Amniotic stem cell (primary cell): Measurements from ENCODE around the gene SLC16A9.
"Not testable (repeated sequence)": the region's sequence is repeated elsewhere in the genome, so short reads cannot be mapped to it uniquely, and the experiment has no call there.

Source experiments
- DNase-seq: peaks from one replicate; lab custom pipeline; 2025; lab: John Stamatoyannopoulos, UW

Gene SLC16A9

GRCh38 chr10:59675812-59676211 lies 33.8 kb downstream of the SLC16A9 start:
- DNase-seq, result no peak

DNA sequence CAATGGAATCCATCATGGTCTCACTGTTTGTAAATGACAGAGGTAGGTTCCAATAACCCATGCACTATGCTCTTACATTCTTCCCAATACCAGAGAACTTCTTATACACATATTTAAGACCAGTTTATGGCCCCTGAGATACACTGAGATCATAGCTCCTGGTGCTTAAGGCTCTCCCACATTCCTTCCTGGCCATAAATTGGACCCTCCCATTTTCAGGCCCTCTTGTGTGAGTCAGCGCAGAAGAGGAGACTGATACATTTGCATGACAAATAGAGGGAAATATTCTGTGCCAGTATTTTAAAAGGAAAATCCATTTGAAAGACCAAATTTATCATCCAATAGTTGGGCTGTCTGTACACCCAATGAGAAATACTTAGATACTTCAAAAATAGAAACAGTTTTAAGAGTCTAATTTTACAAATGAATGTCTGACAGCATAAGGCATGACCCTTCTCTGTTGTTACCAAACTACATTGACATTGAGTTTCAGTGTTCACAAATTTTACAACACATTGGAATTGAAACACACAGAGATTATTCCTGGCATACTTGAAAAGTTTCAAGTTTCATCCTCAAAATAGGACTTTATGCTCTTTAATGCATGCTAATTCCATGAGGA lies 35.3 kb downstream of the SLC16A9 start:
- no peak for DNase-seq

GRCh38 chr10:59672150-59672875 lies 37.3 kb downstream of the SLC16A9 start:
- DNase-seq, result no peak

DNA sequence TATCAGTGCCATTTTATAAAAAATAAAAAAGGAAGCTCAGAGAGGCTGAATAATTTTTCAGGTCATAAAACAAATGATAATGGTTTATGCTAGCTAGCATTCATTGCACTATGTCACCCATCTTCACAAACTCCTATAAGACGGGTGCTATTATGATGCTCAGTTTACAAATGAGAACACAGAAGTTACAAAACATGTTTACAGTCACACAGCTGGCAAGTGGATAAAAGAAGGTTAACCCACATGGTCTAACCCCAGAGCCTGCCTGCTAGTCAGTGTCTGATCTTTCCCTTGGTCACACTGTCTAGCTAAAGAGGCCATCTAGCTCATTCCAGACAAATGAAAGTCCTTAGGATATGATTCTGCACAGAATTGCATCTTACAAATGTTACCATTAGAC lies 39.4 kb downstream of the SLC16A9 start:
- no peak for DNase-seq

DNA sequence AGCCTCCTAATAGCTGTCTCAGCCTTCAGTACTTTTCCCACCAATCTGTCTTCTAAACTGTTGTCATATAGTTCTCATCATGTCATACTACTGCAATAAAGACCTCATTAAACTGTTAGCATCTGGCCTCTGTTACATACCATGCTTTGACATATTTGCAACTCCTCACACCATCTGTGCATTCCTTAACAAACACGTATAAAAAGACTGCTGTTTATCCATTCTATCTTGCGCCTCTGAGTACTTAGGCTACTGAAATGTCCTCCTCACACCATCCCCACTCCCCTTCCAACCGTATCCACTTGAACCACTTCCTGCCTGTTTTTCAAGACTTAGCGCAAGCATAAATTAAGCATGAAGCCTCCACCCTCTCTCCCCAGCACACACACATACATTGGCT lies 41.6 kb downstream of the SLC16A9 start:
- no peak for DNase-seq

DNA sequence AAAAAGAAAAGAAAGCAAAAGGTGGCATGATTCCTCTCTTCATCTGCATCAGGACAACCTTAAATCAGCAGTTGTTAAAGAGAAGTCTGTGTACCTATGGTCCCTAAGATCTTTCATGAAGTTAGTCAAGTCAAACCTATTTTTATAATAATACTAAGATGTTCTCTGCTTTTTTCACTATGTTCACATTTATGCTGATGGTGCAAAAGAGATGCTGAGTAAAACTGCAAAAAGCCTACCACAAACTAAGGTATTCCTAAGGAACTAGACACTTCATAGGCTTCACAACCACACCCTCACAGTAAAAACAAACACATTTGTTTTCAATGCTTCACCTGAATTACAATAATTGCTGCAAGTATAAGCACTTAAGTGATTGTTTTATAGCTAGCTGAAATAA lies 43.3 kb downstream of the SLC16A9 start:
- DNase-seq, result no peak

DNA sequence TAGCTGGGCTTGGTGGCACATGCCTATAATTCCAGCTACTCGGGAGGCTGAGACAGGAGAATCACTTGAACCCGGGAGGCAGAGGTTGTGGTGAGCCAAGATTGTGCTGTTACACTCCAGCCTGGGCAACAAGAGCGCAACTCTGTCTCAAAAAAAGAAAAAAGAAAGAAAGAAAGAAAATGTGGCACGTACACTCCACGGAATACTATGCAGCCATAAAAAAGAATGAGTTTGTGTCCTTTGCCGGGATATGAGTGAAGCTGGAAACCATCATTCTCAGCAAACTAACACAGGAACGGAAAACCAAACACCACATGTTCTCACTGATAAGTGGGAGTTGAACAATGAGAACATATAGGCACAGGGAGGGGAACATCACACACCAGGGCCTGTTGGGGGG lies 46.4 kb downstream of the SLC16A9 start:
- DNase-seq, result not testable (repeated sequence)

DNA sequence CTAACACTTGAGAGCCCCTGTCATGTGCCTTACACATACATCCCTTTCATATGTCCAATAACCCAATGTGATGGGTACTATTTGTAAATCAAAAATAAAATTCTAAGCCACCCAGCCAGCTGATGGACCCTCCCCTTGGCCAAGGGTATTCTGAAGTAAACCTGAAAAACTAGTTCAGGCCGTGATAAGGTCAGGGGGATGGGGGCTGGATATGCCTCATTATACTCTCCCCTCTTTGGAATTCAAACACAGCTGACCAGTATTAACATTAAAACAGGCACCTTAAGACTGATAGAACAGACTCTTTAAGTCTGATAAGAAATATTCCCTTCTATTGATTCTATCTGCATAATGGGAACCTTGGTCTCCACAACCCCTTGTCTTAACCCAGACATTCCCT lies 51.9 kb downstream of the SLC16A9 start:
- DNase-seq, result no peak

GRCh38 chr10:59655309-59655708 lies 54.3 kb downstream of the SLC16A9 start:
- no peak for DNase-seq

- no peak for DNase-seq
These were observed 55.6 kb downstream of the SLC16A9 start for GRCh38 chr10:59654007-59654406.

DNA sequence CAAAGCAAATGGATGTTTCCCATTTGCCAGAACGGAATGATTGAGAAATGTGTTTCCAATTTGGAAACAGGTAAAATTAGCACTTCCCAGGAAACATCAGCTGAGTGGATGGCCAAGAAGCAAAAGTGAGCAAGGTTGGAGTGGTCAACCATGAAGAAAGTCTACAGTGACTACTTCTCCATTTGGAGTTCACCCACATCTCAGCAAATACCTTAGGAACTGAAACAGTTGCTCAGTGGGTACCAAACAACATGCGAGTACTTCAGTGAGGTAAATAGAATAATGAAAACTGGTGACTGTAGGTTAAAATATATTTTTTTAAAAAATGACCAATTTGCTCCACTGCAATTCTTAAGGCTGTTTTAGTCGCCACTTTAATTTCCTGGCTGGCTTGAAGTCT lies 57.7 kb downstream of the SLC16A9 start:
- no peak for DNase-seq

DNA sequence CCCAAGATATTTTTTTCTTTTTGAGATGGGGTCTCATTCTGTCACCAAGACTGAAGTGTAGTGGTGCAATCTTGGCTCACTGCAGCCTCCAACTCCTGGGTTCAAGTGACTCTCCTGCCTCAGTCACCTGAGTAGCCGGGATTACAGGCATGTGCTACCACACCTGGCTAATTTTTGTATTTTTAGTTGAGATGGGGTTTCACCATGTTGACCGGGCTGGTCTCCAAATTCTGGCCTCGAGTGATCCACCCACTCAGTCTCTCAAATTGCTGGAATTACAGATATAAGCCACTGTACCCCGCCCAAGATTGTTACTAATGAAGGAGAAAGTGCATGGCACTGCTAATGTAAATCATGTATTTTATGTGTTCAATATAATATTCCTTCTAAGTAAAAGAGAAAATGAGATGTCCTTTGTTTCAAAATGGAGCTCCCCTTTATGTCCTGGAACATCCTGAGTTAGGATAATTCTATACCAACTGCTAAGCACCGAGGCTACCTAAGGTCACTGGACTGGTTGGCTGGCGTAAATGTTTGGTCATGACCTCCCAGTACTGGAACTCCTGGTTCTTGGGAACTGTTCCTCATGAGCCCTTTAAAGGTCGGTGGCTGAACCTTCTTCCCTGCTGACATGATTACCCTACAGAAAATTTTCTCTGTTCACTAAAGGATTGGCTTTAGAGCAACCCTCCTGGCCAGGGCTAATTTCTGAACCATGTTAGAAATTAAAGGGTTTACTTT lies 59.9 kb downstream of the SLC16A9 start:
- DNase-seq, result no peak

- DNase-seq, result no peak
These were observed 60.9 kb downstream of the SLC16A9 start for GRCh38 chr10:59648711-59649201.

DNA sequence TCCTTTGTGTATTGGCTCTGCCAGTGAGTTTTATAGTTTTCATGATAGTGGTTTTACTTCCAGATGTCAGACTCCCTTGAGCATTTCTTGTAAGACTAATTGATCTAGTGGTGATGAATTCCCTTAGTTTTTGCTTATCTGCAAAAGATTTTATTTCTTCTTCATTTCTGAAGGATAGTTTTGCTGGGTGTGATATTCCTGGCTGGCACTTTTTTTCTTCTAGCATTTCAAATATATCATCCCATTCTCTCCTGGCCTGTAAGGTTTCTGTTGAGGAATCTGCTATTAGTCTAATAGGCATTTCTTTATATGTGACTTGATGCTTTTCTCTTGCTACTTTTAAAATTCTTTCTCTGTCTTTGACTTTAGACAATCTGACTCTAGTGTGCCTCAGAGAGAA lies 64.8 kb downstream of the SLC16A9 start:
- no peak for DNase-seq

GRCh38 chr10:59641688-59642087 lies 68.0 kb downstream of the SLC16A9 start:
- not testable (repeated sequence) for DNase-seq

- no peak for DNase-seq
These were observed 74.0 kb downstream of the SLC16A9 start for GRCh38 chr10:59635502-59636290.

DNA sequence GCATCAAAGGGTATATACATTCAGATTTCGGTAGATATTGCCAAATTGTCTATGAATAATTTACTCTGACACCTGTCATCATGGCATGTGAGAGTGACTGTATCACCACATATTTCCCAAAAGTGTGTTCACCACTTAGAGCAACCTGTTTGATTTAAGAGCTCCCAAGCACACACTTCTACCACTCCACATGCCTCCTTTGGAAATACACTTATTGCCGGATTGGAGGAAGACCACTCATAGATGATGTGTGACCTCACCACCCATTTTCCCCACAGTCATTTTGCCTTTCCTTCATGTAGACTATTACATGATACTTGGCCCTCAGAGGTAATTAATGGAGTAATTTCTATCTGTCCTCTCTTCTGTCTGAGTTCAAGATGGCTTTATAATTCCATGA lies 75.5 kb downstream of the SLC16A9 start:
- DNase-seq, result no peak

- no peak for DNase-seq
These were observed 76.6 kb downstream of the SLC16A9 start for GRCh38 chr10:59633063-59633462.

DNA sequence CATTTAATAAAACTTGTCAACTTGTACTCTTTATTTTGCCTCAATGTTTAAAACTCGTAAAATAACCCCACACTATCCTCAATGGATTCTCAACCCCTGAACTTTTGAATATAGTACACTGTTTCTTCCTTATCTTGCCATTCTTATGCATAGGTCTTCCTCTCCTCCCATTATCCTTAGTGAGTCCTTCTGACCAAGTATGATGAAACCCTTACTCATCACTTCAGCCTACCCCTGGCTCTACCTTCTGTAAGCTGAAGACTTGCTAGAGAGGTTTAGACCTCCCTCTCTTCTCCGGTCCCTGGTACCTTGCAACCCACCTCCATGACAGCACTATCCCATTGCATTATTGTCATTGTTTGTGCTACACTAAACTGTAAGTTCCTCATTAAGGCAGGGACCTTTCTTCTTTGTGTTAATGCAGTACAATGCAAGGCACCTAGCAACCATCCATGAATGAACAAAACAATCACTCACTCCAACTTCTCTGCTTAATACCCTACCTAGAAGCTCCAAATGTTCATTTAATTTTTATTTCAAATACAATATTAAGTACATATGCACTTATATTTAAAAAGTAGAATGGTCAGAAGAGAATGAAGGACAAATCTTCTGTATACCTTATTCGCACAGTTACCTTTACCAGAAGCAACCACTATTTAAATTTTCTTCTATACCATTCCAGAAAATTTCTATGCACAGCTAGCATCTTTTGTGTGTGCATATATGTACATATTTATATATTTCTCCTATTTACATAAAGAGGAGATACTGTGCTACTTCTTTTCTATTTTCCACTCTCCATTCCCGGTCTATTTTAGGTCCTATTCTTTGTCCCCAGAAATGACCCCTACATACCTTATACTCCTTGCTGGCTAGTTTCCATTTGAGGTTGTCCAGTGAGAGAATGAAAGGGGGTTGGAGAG lies 77.5 kb downstream of the SLC16A9 start:
- DNase-seq, result no peak

GRCh38 chr10:59631237-59631636 lies 78.4 kb downstream of the SLC16A9 start:
- DNase-seq, result no peak

GRCh38 chr10:59628965-59629364 lies 80.7 kb downstream of the SLC16A9 start:
- no peak for DNase-seq
